Ovary (tissue), 9 donors: ENCODE data around the gene CIZ1. TPM values are rescaled to one million over a fixed set of nuclear protein-coding genes. Genes with fewer than 3 reads are reported as not detected.

ENCODE experiments used
- DNase-seq, 5 donors: peaks; one replicate each; pipeline ENCODE4 v3.0.0-alpha.2; 2019 to 2020
- H3K27ac ChIP-seq, 2 donors: fragments of 200-600 bp; one replicate each; pipeline versions ENCODE4 v1.5.1 to v1.8.0; 2019 to 2022
- H3K27me3 ChIP-seq: fragments of 200-600 bp; one replicate; pipeline ENCODE4 v1.8.0; 2022
- H3K36me3 ChIP-seq: fragments of 200-600 bp; sonication (generic); one replicate; pipeline ENCODE4 v1.5.1; 2019
- H3K4me1 ChIP-seq: one replicate; pipeline ENCODE4 v1.8.1; 2013; ENCODE audit warnings: mild to moderate bottlenecking, moderate library complexity; ENCODE audit not compliant: insufficient read depth
- H3K4me3 ChIP-seq: fragments of 200-600 bp; sonication (generic); one replicate; pipeline ENCODE4 v1.5.1; 2017
- H3K9me3 ChIP-seq, 2 donors: fragments of 200-600 bp in 1 of 2; sonication (generic) in 1 of 2; one replicate each; pipeline versions ENCODE4 v1.5.1 to v1.8.1; 2013 to 2019; ENCODE audit warnings: mild to moderate bottlenecking in 1 of 2, moderate library complexity in 1 of 2
- EP300 ChIP-seq: sonication (generic); formaldehyde crosslinking; IDR thresholded peaks from one replicate; pipeline ENCODE4 v1.6.1; 2017; ENCODE audit warnings: antibody characterized with exemption
- POLR2A ChIP-seq: fragments of 450-650 bp; IDR thresholded peaks from one replicate; pipeline ENCODE4 v1.6.1; 2017; ENCODE audit warnings: antibody characterized with exemption, mild to moderate bottlenecking, moderate library complexity
- WGBS, 3 donors: extraction: QIAGEN DNeasy Blood & Tissue Kit in 1 of 3; methylation state at CpG; one replicate each; pipeline versions ENCODE4 v1.1.5 to v1.1.7; 2013 to 2017; 5-methylcytosine and 5-hydroxymethylcytosine counted together
- intact Hi-C, 4 donors: fragments of 100-400 bp; cut with DNase I; formaldehyde crosslinking; loops; one replicate each; pipeline versions ENCODE4 v1.11.0 to v1.15.1; 2022 to 2023
- polyA plus RNA-seq, 2 donors: library from polyadenylated mRNA; stranded (reverse); fragments of 200-250 nt in 1 of 2; fragments of 350-450 nt in 1 of 2; fragmentation: Illumina TruSeq in 1 of 2; extraction: RNeasy Lipid Tissue Mini Kit (QIAGEN cat#74804) in 1 of 2; gene quantifications; one replicate each; pipeline ENCODE4 v1.2.3, GENCODE V29; 2013 to 2014
- total RNA-seq, 7 donors: library from RNA; depleted of rRNA in 2 of 7; stranded (reverse); fragments of >200 nt in 2 of 7; fragmentation: NEBNext Ultra II Directional in 3 of 7; extraction: Animal tissue kit (Norgen Biotek cat#: 25700) in 3 of 7; gene quantifications; one replicate each; pipeline versions ENCODE4 v1.1.0 to v1.2.4, GENCODE V29; 2016 to 2023
- TF ChIP-seq, protein P1 (sequence below), 3 donors: fragments of 450-650 bp in 2 of 3; fragments of 200-600 bp in 1 of 3; IDR thresholded peaks; one replicate each; pipeline versions ENCODE4 v1.5.1 to v1.8.0; 2016 to 2022; ENCODE audit warnings: antibody characterized with exemption in 3 of 3, mild to moderate bottlenecking in 1 of 3
- donor health status: DM: no; HTN: no; CAD: no; lungs with moderate emphysema.
- donor health status: DM: no; HTN: no; CAD: no.
- donor health status: Bipolar disorder and iron deficiency.
- donor health status: DM: yes; HTN: yes; CAD: no.
- donor health status: DM: no; HTN: no; CAD: no.
- donor health status: DM: yes; HTN: yes; CAD: no.

Gene CIZ1
- total and polyA plus RNA-seq, 9 donors: 53.1 to 185 (median 138) TPM

DNA sequence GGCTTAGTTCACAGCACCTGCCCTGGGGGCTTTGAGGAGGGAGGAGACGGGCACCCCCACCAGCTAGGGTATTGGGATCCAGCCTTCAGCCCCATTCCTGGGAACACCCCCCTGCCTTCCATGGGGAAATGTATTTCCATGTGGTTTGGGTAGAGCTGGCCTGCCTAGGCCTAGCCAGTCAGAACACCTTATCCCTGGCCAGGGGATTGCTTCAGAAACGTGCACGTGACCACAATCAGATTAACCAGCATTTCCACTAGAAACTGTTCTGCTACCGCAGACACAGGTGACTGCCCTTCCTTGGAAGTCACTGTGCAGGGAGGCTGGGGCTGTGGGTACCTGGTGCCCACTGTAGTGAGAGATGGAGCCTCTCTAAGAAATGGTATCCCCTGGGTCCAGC lies 17.3 kb downstream of the CIZ1 start:
- Histone ChIP-seq H3K27ac (no peak overlapping the region), H3K36me3 (no peaks in the 10 kb centered on the region), H3K4me3 (no peak overlapping the region), H3K4me1 (peaks cover 2% of the 10 kb centered on the region), H3K27me3 (no peaks in the 10 kb centered on the region), H3K9me3 (no peaks in the 10 kb centered on the region)
- TF ChIP-seq POLR2A (no peak), EP300 (no peak)
- TF ChIP-seq, protein P1, sequence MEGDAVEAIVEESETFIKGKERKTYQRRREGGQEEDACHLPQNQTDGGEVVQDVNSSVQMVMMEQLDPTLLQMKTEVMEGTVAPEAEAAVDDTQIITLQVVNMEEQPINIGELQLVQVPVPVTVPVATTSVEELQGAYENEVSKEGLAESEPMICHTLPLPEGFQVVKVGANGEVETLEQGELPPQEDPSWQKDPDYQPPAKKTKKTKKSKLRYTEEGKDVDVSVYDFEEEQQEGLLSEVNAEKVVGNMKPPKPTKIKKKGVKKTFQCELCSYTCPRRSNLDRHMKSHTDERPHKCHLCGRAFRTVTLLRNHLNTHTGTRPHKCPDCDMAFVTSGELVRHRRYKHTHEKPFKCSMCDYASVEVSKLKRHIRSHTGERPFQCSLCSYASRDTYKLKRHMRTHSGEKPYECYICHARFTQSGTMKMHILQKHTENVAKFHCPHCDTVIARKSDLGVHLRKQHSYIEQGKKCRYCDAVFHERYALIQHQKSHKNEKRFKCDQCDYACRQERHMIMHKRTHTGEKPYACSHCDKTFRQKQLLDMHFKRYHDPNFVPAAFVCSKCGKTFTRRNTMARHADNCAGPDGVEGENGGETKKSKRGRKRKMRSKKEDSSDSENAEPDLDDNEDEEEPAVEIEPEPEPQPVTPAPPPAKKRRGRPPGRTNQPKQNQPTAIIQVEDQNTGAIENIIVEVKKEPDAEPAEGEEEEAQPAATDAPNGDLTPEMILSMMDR (IDR thresholded peaks at IDR 0.05): no peak
- WGBS, 3 donors: 83 to 98% (median 91%) methylated on average over 4 of the region's 4 CpGs
- intact Hi-C loops: no loop called here
- DNase-seq: no peak

DNA sequence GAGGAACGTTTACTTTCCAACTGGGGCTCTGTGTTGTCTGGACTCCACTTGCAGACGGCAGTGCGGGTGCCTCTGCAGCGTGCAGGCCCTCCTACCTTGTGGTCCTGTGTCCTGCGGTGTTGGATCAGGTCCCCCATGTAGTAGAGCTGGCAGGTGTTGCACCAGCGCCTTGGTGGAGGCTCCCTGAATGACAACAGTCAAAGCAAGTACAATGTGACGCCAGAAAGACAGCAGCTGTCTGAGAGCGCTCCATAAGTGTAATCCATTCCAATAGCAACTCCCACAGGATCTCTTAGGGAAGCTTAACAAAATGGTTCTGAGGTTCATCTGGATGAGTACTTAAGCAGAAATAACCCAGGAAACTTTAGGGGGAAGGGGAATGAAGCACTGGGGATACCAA lies 21.4 kb downstream of the CIZ1 start:
- no peaks in the 10 kb centered on the region for H3K27me3 ChIP-seq
- no peaks in the 10 kb centered on the region for H3K36me3 ChIP-seq
- TF ChIP-seq, protein P1 (IDR thresholded peaks at IDR 0.05): no peak
- TF ChIP-seq POLR2A (no peak), EP300 (no peak)
- no peak overlapping the region for H3K27ac ChIP-seq
- H3K4me3 ChIP-seq: no peak overlapping the region
- H3K4me1 ChIP-seq: no peaks in the 10 kb centered on the region
- 88 to 94% (median 89%) methylated on average over 8 of the region's 8 CpGs for WGBS, 3 donors
- no peak for DNase-seq
- intact Hi-C loops: no loop called here
- no peaks in the 10 kb centered on the region for H3K9me3 ChIP-seq

DNA sequence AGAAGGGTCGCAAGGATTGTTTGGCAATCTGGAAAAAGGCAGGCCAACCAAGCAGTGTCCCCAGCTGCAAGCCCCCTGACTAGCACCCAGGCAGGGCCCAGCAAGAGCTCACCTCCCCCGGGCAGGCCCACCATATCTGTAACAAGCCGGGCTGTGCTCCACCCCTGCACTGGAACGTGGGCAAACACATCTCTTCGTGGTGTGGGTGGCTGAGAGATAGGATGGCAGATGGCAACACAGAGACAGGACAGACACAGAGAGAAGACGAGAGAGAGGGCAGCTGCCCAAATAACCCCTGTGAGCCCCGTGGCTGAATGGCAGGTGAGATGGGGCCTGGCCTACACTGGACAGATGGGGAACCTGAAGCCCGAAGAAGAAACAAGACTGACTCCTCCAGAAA lies 21.9 kb downstream of the CIZ1 start:
- H3K4me1 ChIP-seq: no peaks in the 10 kb centered on the region
- no peaks in the 10 kb centered on the region for H3K27me3 ChIP-seq
- no peak for DNase-seq
- intact Hi-C loops: no loop called here
- H3K9me3 ChIP-seq: no peaks in the 10 kb centered on the region
- H3K27ac ChIP-seq: no peak overlapping the region
- no peaks in the 10 kb centered on the region for H3K36me3 ChIP-seq
- TF ChIP-seq, protein P1 (IDR thresholded peaks at IDR 0.05): no peak
- no peak for TF ChIP-seq POLR2A
- no peak for TF ChIP-seq EP300
- no peak overlapping the region for H3K4me3 ChIP-seq
- WGBS, 3 donors: 65 to 79% (median 79%) methylated on average over 8 of the region's 8 CpGs

DNA sequence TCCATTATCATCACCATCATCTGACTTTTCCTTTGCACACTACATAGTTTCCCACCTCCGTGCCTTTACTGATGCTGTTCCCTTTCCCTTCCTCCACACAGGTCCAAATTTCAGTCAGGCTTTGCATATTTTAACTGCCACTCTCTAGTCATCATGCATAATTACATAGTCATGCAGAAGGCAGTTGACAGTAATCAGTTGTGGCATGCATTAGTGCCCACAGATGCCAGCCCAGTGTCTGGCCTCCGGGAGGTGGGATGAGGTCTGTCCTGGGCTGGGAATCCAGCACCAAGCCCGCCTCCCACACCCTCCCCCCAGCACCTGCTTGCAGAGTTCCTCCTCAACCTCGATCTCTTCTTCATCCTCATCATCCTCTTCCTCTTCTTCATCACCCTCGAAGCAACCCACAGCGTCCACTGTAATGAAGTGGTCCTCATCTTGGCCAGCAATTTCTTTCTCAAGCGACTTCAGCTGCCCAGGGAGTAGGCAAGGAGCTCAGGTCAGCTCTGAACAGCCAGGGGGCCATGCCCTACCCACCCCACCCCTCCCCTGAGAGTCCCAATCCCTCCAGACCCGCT lies 22.6 kb downstream of the CIZ1 start:
- Histone ChIP-seq H3K36me3 (no peaks in the 10 kb centered on the region), H3K27me3 (no peaks in the 10 kb centered on the region), H3K9me3 (no peaks in the 10 kb centered on the region), H3K27ac (no peak overlapping the region), H3K4me3 (no peak overlapping the region), H3K4me1 (no peaks in the 10 kb centered on the region)
- 86 to 91% (median 90%) methylated on average over 8 of the region's 8 CpGs for WGBS, 3 donors
- TF ChIP-seq, protein P1 (IDR thresholded peaks at IDR 0.05): no peak
- no peak for TF ChIP-seq EP300
- no peak for TF ChIP-seq POLR2A
- intact Hi-C loops: no loop called here
- no peak for DNase-seq
